HepG2 (cell line): ENCODE results near the gene RDH8. TPM values are rescaled to one million over a fixed set of nuclear protein-coding genes. Genes with fewer than 3 reads are reported as not detected.

Experiments
- microRNA-seq: library from miRNA; unstranded; fragments of <30 nt; microRNA quantifications from one replicate; pipeline ENCODE4, GENCODE V29; 2020
- polyA plus RNA-seq, 8 experiments: library from polyadenylated mRNA; depleted of rRNA in 3 of 8; stranded (reverse) in 7 of 8; unstranded in 1 of 8; fragments of >200 nt; fragmentation: Illumina TruSeq in 4 of 8; extraction: Trizol in 4 of 8; gene quantifications; 2 replicates each; pipeline versions ENCODE4 v1.2.1 to v1.2.3, GENCODE V29; 2011 to 2016; ENCODE audit warnings: low read depth in 4 of 8, missing spikeins in 1 of 8, mixed read lengths in 1 of 8; ENCODE audit not compliant: insufficient read depth in 1 of 8
- small RNA-seq, 3 experiments: library from RNA; depleted of rRNA; stranded (forward); fragments of <200 nt; gene quantifications; one replicate each; pipeline ENCODE3, GENCODE V24; 2012; ENCODE audit warnings: low read depth in 2 of 3, low replicate concordance in 1 of 3; ENCODE audit not compliant: insufficient read length in 3 of 3, insufficient read depth in 2 of 3
- total RNA-seq, 5 experiments: library from RNA; depleted of rRNA; stranded (reverse); fragments of >200 nt; fragmentation: Illumina TruSeq; extraction: Trizol; gene quantifications; 2 replicates each; pipeline ENCODE4 v1.2.3, GENCODE V29; 2016; ENCODE audit warnings: low read depth in 1 of 5

RDH8 gene
- total and polyA plus RNA-seq, 2 of the 13 experiments (the other 11 are each of a cell fraction or from before 2014, with no cell fraction given) = not detected

Small RNAs within 50 kb of the gene (microRNA-seq; reads per million reads assigned to microRNA genes)
- gene MIR5589 = not detected

Small RNAs within 50 kb of the gene (small RNA-seq; reads per million reads assigned to genes)
- 0 reads per million in 3 experiments for gene MIR5589

Other genes starting within 250 kb of the RDH8 start
- gene ZNF846, start 244.7 kb upstream of the RDH8 start, total RNA-seq (2016; rRNA removed; fragmentation: Illumina TruSeq; extraction: Trizol) = 3.7 and 5.4 TPM in 2 replicates
- 4.7 and 4.8 TPM in 2 replicates for gene ZNF846, start 244.7 kb upstream of the RDH8 start, polyA plus RNA-seq (2011; rRNA removed)
- gene FBXL12, start 194.4 kb upstream of the RDH8 start, total RNA-seq (2016; rRNA removed; fragmentation: Illumina TruSeq; extraction: Trizol) = 19.0 and 20.4 TPM in 2 replicates
- gene FBXL12, start 194.4 kb upstream of the RDH8 start, polyA plus RNA-seq (2011; rRNA removed) = 23.1 and 30.1 TPM in 2 replicates
- gene UBL5, start 185.6 kb upstream of the RDH8 start, total RNA-seq (2016; rRNA removed; fragmentation: Illumina TruSeq; extraction: Trizol) = 373 and 382 TPM in 2 replicates
- 427 and 487 TPM in 2 replicates for gene UBL5, start 185.6 kb upstream of the RDH8 start, polyA plus RNA-seq (2011; rRNA removed)
- gene PIN1, start 178.2 kb upstream of the RDH8 start, total RNA-seq (2016; rRNA removed; fragmentation: Illumina TruSeq; extraction: Trizol) = 67.3 and 72.0 TPM in 2 replicates
- gene PIN1, start 178.2 kb upstream of the RDH8 start, polyA plus RNA-seq (2011; rRNA removed) = 31.9 and 43.2 TPM in 2 replicates
- 0.11 and 0.20 TPM in 2 replicates for gene OLFM2, start 77.0 kb upstream of the RDH8 start, total RNA-seq (2016; rRNA removed; fragmentation: Illumina TruSeq; extraction: Trizol)
- gene OLFM2, start 77.0 kb upstream of the RDH8 start, polyA plus RNA-seq (2011; rRNA removed) = 0.51 and 0.63 TPM in 2 replicates
- 0.02 TPM in 1 of 2 replicates, not detected in the other for gene COL5A3, start 3.0 kb upstream of the RDH8 start, total RNA-seq (2016; rRNA removed; fragmentation: Illumina TruSeq; extraction: Trizol)
- gene COL5A3, start 3.0 kb upstream of the RDH8 start, polyA plus RNA-seq (2011; rRNA removed) = 0.03 TPM in 1 of 2 replicates, not detected in the other
- gene SHFL, start 72.8 kb downstream of the RDH8 start, total RNA-seq (2016; rRNA removed; fragmentation: Illumina TruSeq; extraction: Trizol) = 8.9 and 12.3 TPM in 2 replicates
- gene SHFL, start 72.8 kb downstream of the RDH8 start, polyA plus RNA-seq (2011; rRNA removed) = 36.4 and 47.5 TPM in 2 replicates
- gene ANGPTL6, start 89.2 kb downstream of the RDH8 start, total RNA-seq (2016; rRNA removed; fragmentation: Illumina TruSeq; extraction: Trizol) = 0.15 TPM in 1 of 2 replicates, not detected in the other
- gene ANGPTL6, start 89.2 kb downstream of the RDH8 start, polyA plus RNA-seq (2011; rRNA removed) = 1.4 and 2.2 TPM in 2 replicates
- gene PPAN, start 92.9 kb downstream of the RDH8 start, total RNA-seq (2016; rRNA removed; fragmentation: Illumina TruSeq; extraction: Trizol) = 23.9 and 36.2 TPM in 2 replicates
- gene PPAN, start 92.9 kb downstream of the RDH8 start, polyA plus RNA-seq (2011; rRNA removed) = 41.9 and 53.5 TPM in 2 replicates
- gene P2RY11, start 98.2 kb downstream of the RDH8 start, total RNA-seq (2016; rRNA removed; fragmentation: Illumina TruSeq; extraction: Trizol) = 1.5 and 4.0 TPM in 2 replicates
- gene P2RY11, start 98.2 kb downstream of the RDH8 start, polyA plus RNA-seq (2011; rRNA removed) = 7.8 and 13.2 TPM in 2 replicates
- 173 and 206 TPM in 2 replicates for gene EIF3G, start 106.4 kb downstream of the RDH8 start, total RNA-seq (2016; rRNA removed; fragmentation: Illumina TruSeq; extraction: Trizol)
- gene EIF3G, start 106.4 kb downstream of the RDH8 start, polyA plus RNA-seq (2011; rRNA removed) = 135 and 141 TPM in 2 replicates
- gene DNMT1, start 181.5 kb downstream of the RDH8 start, total RNA-seq (2016; rRNA removed; fragmentation: Illumina TruSeq; extraction: Trizol) = 71.3 and 91.1 TPM in 2 replicates
- gene DNMT1, start 181.5 kb downstream of the RDH8 start, polyA plus RNA-seq (2011; rRNA removed) = 24.5 and 31.2 TPM in 2 replicates
- 0.93 and 1.3 TPM in 2 replicates for gene S1PR2, start 217.8 kb downstream of the RDH8 start, total RNA-seq (2016; rRNA removed; fragmentation: Illumina TruSeq; extraction: Trizol)
- 0.91 and 1.2 TPM in 2 replicates for gene S1PR2, start 217.8 kb downstream of the RDH8 start, polyA plus RNA-seq (2011; rRNA removed)
- gene MRPL4, start 238.7 kb downstream of the RDH8 start, total RNA-seq (2016; rRNA removed; fragmentation: Illumina TruSeq; extraction: Trizol) = 36.7 and 40.6 TPM in 2 replicates
- 42.5 and 45.4 TPM in 2 replicates for gene MRPL4, start 238.7 kb downstream of the RDH8 start, polyA plus RNA-seq (2011; rRNA removed)